ENCODE results near the gene PRICKLE3.

Gene PRICKLE3

DNA sequence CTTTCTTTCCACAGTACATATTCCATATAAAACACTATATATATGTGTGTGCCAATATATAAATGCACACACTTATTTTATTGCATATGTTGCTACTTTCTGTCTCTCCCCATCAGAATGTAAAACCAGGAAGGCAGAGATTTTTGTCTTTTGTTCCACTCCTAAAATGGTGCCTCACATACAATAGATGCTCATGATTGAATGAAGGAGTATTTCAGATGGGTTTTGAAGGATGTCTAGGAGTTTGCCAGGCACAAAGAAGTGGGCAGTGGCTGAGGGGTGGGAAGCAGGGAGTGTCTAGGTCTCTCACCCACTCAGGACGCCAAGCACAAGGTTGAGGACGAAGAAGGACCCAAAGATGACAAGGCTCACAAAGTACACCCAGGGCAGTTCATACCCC is 41.6 kb upstream of the PRICKLE3 start:
- no peaks in the 10 kb centered on the region for H3K9me3 ChIP-seq (ENCODE audit: low read depth, low read length)
- DNase-seq (ENCODE audit: low read depth, low spot score) = no peak
- TF ChIP-seq FOXP2 (optimal IDR thresholded peaks at IDR 0.05; ENCODE audit: control extremely low read depth, extremely low read length, insufficient read depth) (no peak), POLR2AphosphoS5 (IDR thresholded peaks at IDR 0.05; ENCODE audit: borderline replicate concordance, low read depth, low read length) (no peak), EZH2 (IDR thresholded peaks at IDR 0.05) (no peak)
- H3K36me3 ChIP-seq (ENCODE audit: insufficient read depth, low read length) = no peaks in the 10 kb centered on the region
- no peak overlapping the region for H3K27ac ChIP-seq
- H3K4me3 ChIP-seq = no peak overlapping the region
- H3K9ac ChIP-seq (ENCODE audit: insufficient read length) = no peak overlapping the region

GRCh38 chrX:49226946-49227345 is 40.8 kb upstream of the PRICKLE3 start:
- Histone ChIP-seq H3K4me3 (no peak overlapping the region), H3K27ac (no peak overlapping the region), H3K9me3 (ENCODE audit: low read depth, low read length) (no peaks in the 10 kb centered on the region), H3K36me3 (ENCODE audit: insufficient read depth, low read length) (no peaks in the 10 kb centered on the region), H3K9ac (ENCODE audit: insufficient read length) (no peak overlapping the region)
- no peak for TF ChIP-seq FOXP2 (optimal IDR thresholded peaks at IDR 0.05; ENCODE audit: control extremely low read depth, extremely low read length, insufficient read depth)
- TF ChIP-seq POLR2AphosphoS5 (IDR thresholded peaks at IDR 0.05; ENCODE audit: borderline replicate concordance, low read depth, low read length) = no peak
- no peak for TF ChIP-seq EZH2 (IDR thresholded peaks at IDR 0.05)
- no peak for DNase-seq (ENCODE audit: low read depth, low spot score)

- Histone ChIP-seq H3K36me3 (ENCODE audit: insufficient read depth, low read length) (no peaks in the 10 kb centered on the region), H3K9me3 (ENCODE audit: low read depth, low read length) (no peaks in the 10 kb centered on the region), H3K4me3 (no peak overlapping the region), H3K27ac (no peak overlapping the region), H3K9ac (ENCODE audit: insufficient read length) (no peak overlapping the region)
- TF ChIP-seq EZH2 (IDR thresholded peaks at IDR 0.05) (no peak), POLR2AphosphoS5 (IDR thresholded peaks at IDR 0.05; ENCODE audit: borderline replicate concordance, low read depth, low read length) (no peak), FOXP2 (optimal IDR thresholded peaks at IDR 0.05; ENCODE audit: control extremely low read depth, extremely low read length, insufficient read depth) (no peak)
- no peak for DNase-seq (ENCODE audit: low read depth, low spot score)
These were observed 39.7 kb upstream of the PRICKLE3 start for GRCh38 chrX:49225858-49226257.

GRCh38 chrX:49221868-49222267 is 35.7 kb upstream of the PRICKLE3 start:
- TF ChIP-seq POLR2AphosphoS5 (IDR thresholded peaks at IDR 0.05; ENCODE audit: borderline replicate concordance, low read depth, low read length) (no peak), FOXP2 (optimal IDR thresholded peaks at IDR 0.05; ENCODE audit: control extremely low read depth, extremely low read length, insufficient read depth) (no peak), EZH2 (IDR thresholded peaks at IDR 0.05) (no peak)
- Histone ChIP-seq H3K4me3 (no peak overlapping the region), H3K9me3 (ENCODE audit: low read depth, low read length) (no peaks in the 10 kb centered on the region), H3K36me3 (ENCODE audit: insufficient read depth, low read length) (no peaks in the 10 kb centered on the region), H3K27ac (no peak overlapping the region), H3K9ac (ENCODE audit: insufficient read length) (no peak overlapping the region)
- no peak for DNase-seq (ENCODE audit: low read depth, low spot score)

GRCh38 chrX:49220100-49220499 is 33.9 kb upstream of the PRICKLE3 start:
- Histone ChIP-seq H3K36me3 (ENCODE audit: insufficient read depth, low read length) (no peaks in the 10 kb centered on the region), H3K9me3 (ENCODE audit: low read depth, low read length) (no peaks in the 10 kb centered on the region), H3K27ac (no peak overlapping the region), H3K4me3 (no peak overlapping the region), H3K9ac (ENCODE audit: insufficient read length) (no peak overlapping the region)
- DNase-seq (ENCODE audit: low read depth, low spot score) = no peak
- TF ChIP-seq EZH2 (IDR thresholded peaks at IDR 0.05) (no peak), POLR2AphosphoS5 (IDR thresholded peaks at IDR 0.05; ENCODE audit: borderline replicate concordance, low read depth, low read length) (no peak), FOXP2 (optimal IDR thresholded peaks at IDR 0.05; ENCODE audit: control extremely low read depth, extremely low read length, insufficient read depth) (no peak)

DNA sequence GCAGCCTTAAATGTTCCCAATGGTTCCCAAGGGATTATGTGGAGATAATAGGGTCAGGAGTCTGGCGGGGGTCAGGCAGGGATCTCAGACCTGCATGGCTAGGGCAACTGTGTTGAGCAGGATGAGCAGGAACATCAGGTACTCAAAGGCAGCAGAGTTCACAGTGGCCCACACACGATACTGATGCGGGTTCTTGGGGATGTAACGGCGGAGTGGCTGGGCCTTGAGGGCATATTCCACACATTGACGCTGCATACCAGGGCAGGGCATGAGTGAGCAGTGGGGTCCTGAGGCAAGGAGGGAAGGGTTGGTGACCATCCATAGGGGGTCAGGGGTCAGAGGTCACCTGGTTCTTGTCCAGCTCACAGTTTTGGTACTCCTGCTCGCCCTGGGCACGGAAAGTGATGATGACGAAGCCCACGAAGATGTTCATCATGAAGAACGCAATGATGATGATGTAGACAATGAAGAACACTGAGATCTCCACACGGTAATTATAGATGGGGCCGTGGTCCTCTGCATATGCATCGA is 28.9 kb upstream of the PRICKLE3 start:
- no peak overlapping the region for H3K9ac ChIP-seq (ENCODE audit: insufficient read length)
- no peak for TF ChIP-seq FOXP2 (optimal IDR thresholded peaks at IDR 0.05; ENCODE audit: control extremely low read depth, extremely low read length, insufficient read depth)
- no peak for TF ChIP-seq POLR2AphosphoS5 (IDR thresholded peaks at IDR 0.05; ENCODE audit: borderline replicate concordance, low read depth, low read length)
- TF ChIP-seq EZH2 (IDR thresholded peaks at IDR 0.05) = no peak
- no peak overlapping the region for H3K4me3 ChIP-seq
- DNase-seq (ENCODE audit: low read depth, low spot score) = no peak
- no peak overlapping the region for H3K27ac ChIP-seq
- no peaks in the 10 kb centered on the region for H3K36me3 ChIP-seq (ENCODE audit: insufficient read depth, low read length)
- no peaks in the 10 kb centered on the region for H3K9me3 ChIP-seq (ENCODE audit: low read depth, low read length)

DNA sequence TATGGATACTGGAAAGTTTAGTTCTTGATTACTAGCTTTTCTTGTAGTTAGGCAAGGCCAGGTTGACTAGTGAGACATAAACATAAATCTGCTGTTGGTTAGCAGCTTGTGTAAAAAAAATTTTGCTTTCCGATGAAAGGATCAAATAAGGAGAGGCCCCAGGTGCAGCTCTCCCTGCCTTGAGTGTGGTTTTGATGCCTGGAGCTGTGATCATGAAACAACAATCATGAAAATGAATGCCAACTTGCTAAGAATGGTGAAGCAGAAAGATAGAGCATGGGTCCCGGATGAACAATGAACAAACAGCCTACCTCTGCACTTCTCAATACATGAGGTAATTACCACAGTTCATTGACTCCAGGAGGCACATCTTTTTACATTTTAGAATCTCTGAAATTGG is 28.2 kb upstream of the PRICKLE3 start:
- Histone ChIP-seq H3K4me3 (no peak overlapping the region), H3K9ac (ENCODE audit: insufficient read length) (no peak overlapping the region), H3K9me3 (ENCODE audit: low read depth, low read length) (no peaks in the 10 kb centered on the region), H3K27ac (no peak overlapping the region), H3K36me3 (ENCODE audit: insufficient read depth, low read length) (no peaks in the 10 kb centered on the region)
- TF ChIP-seq EZH2 (IDR thresholded peaks at IDR 0.05) = no peak
- no peak for TF ChIP-seq FOXP2 (optimal IDR thresholded peaks at IDR 0.05; ENCODE audit: control extremely low read depth, extremely low read length, insufficient read depth)
- TF ChIP-seq POLR2AphosphoS5 (IDR thresholded peaks at IDR 0.05; ENCODE audit: borderline replicate concordance, low read depth, low read length) = no peak
- no peak for DNase-seq (ENCODE audit: low read depth, low spot score)

- Histone ChIP-seq H3K9me3 (ENCODE audit: low read depth, low read length) (no peaks in the 10 kb centered on the region), H3K9ac (ENCODE audit: insufficient read length) (no peak overlapping the region), H3K4me3 (no peak overlapping the region), H3K27ac (no peak overlapping the region), H3K36me3 (ENCODE audit: insufficient read depth, low read length) (no peaks in the 10 kb centered on the region)
- TF ChIP-seq FOXP2 (optimal IDR thresholded peaks at IDR 0.05; ENCODE audit: control extremely low read depth, extremely low read length, insufficient read depth) (no peak), EZH2 (IDR thresholded peaks at IDR 0.05) (no peak)
- DNase-seq (ENCODE audit: low read depth, low spot score) = no peak
These were observed 26.7 kb upstream of the PRICKLE3 start for GRCh38 chrX:49212861-49213260.

DNA sequence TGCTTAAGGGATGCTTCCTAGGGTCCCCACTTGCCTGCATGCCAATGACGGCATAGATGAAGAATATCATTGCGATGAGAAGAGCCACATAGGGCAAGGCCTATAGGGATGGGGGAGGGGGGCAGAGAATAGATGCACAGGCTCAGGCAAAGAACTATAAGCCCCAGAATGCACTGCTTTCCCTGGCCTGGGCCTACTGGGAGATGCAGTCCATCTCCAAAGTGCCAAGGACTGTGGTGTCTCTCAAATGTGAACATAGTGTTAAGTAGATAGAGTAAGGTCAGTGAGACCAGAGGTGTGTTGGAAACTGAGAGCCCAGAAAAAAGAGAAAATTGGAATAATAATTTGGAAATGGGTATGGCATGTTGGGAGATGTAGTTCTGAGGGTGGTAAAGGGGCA is 26.0 kb upstream of the PRICKLE3 start:
- TF ChIP-seq POLR2AphosphoS5 (IDR thresholded peaks at IDR 0.05; ENCODE audit: borderline replicate concordance, low read depth, low read length) (no peak), EZH2 (IDR thresholded peaks at IDR 0.05) (no peak), FOXP2 (optimal IDR thresholded peaks at IDR 0.05; ENCODE audit: control extremely low read depth, extremely low read length, insufficient read depth) (no peak)
- Histone ChIP-seq H3K27ac (no peak overlapping the region), H3K9ac (ENCODE audit: insufficient read length) (no peak overlapping the region), H3K9me3 (ENCODE audit: low read depth, low read length) (no peaks in the 10 kb centered on the region), H3K36me3 (ENCODE audit: insufficient read depth, low read length) (no peaks in the 10 kb centered on the region), H3K4me3 (no peak overlapping the region)
- DNase-seq (ENCODE audit: low read depth, low spot score) = no peak

Measured in SK-N-MC (cell line).